LHCN-M2 (cell line): ENCODE measurements around the gene RNF138. TPM values are rescaled to one million over a fixed set of nuclear protein-coding genes. Genes with fewer than 3 reads are reported as not detected.
"Not testable (repeated sequence)": the region's sequence is repeated elsewhere in the genome, so short reads cannot be mapped to it uniquely, and the experiment has no call there.

Source experiments
- DNase-seq: peaks from one replicate; pipeline ENCODE4 v3.0.0-alpha.2; 2012; ENCODE audit warnings: low read depth
- total RNA-seq: library from RNA; depleted of rRNA; stranded (reverse); fragments of >200 nt; gene quantifications from 2 replicates; pipeline ENCODE4 v1.2.3, GENCODE V29; 2014

The RNF138 gene
- total RNA-seq, 1 experiment from 2014 or later = 26.2 TPM

DNA sequence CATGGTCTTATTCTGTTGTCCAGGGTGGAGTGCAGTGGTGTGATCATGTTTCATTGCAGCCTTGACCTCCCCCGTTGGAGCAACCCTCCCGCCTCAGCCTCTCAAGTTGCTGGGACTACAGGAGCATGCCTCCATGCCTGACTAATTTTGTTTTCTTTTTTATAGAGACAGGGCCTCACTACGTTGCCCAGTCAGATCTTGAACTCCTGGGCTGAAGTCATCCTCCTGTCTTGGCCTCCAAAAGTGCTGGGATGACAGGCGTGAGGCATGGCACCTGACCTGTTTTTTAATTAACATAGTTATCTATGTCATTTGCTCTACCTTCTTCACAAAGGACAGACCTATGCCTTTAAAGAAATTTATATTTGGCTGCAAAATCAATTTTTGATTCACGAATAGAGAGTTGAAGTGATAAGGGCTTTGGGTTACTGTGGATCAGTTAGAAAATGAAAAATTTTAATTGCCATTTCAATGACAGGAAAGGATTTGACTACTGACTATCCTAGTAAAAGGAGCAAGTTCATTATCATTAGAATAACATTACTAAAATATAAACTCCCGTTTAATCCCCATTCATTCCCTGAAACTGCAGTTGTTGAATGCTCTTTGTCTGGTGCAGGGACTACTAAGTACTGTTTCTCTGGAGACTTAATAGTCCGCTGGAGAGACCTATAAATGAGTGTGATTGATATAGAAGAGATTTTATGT lies 3.7 kb downstream of the RNF138 start:
- DNase-seq = no peak

DNA sequence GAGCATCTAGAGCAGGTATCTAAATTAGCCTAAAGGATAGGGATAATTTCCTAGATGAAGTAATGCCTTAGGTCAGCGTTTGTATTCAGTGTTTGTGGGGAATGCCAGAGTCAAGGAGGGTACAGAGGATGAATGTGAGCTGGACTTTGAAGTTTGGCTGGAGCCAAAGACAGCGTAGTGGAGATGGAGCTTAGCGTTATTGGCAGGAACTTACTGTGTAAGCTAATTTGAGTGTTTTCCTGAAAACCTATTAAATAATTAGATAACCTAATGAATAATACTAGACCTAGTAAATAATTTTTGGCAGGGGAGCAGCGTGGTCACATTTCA lies 4.2 kb downstream of the RNF138 start:
- no peak for DNase-seq

DNA sequence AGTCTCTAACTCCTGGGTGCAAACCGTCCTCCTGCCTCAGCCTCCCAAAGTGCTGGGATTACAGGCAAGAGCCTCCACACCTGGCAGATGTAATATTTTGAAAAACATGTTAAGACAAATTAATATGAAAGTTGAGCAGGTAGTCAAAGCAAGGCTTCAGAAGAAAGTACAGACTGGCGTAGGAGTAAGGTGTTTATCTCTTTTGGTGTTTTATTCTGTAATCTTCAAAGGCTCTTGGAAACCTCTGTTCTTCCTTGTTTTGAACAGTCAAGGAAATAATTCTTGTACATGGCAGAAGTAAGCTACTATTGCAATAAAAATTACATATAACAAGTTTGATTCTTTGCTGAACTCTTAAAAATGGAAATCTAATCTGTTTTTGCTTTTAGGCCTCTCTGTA lies 5.3 kb downstream of the RNF138 start:
- no peak for DNase-seq

DNA sequence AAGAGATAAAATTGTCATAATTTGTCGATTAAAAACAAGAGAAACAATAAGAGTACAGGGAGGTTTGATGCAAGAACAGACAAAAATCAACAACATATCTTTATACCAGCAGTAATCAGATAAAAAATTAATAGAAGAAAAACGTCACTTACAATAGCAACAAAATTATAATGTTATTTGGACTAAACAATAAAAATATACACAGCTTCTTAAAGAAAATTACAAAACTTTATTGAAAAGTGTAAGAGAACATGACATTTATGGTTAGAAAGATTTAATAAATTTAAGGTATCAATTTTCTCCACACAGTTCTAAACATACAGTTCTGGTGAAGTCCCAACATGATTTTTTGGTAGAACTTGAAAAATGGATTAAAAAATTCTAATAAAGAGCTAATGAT lies 12.8 kb downstream of the RNF138 start:
- no peak for DNase-seq

DNA sequence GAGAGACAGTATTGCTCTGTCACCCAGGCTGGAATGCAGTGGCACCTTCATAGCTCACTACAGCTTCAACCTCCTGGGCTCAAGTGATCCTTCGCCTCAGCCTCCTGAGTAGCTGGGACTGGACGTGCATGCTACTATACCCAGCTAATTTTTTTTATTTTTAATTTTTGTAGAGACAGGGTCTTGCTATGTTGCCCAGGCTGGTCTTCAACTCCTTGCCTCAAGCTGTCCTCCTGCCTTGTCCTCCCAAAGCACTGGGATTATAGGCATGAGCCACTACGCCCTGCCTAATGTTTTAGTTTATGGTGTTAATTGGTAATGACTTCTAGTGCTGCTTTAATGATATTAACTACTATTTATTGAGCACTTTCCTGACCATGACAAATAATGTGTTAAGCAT lies 18.3 kb downstream of the RNF138 start:
- no peak for DNase-seq

DNA sequence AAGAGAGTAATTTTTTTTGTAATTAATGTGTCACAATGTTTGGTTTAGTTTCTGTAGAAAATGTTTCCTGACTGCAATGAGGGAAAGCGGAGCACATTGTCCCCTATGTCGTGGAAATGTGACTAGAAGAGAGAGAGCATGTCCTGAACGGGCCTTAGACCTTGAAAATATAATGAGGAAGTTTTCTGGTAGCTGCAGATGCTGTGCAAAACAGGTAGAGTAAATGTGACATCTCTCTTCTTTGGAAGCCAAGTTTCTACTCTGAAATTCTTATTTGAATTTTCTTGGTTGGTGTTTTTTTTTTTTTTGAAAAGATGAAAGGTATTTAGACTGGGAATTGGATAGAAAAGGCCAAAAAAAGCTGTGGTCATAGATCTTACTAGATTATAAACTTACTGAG lies 20.0 kb downstream of the RNF138 start:
- no peak for DNase-seq

DNA sequence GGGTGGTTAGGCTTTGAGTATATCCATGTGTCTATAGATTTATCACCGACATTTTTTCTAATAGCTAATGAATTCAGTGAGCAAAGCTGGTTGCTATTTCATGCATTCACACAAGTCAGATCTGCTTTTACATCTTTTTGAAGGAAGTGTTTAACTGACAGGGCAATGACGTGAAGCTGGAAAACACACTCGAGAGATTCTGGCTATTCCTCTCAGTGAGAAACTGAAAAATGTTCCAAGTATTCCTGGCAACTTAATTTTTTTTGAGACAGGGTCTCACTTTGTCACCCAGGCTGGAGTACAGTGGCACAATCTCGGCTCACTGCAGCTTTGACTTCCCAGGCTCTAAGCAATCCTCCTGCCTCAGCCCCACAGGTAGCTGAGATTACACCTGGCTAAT lies 21.2 kb downstream of the RNF138 start:
- DNase-seq = no peak

DNA sequence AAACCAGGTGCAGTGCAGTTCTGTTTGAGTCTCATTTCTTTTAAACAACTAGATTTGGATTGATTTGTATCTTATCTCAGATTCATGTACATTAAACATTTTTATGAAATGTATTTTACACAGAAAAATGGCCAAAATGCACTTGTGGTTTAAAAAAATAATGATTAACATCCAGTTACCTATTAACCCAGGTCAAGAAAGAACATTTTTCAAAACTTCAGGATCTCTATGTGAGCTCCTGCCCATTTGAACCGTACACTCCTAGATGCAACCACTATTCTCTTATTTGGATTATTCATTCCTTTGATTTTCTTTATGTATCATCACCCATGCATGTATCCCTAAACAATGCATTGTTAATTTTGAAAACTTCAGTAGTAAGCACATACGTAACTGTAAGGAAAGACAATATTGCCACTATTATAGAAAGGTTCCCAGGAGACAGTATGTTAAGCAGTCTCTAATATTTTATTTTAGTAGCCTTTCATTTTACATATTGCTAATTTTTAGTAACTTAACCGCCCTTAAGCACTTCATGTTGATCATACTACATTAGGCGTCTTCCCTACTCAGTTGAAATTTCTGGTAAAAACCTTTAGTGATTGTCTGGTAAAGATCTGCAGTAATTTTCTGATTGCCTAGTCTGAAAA lies 22.7 kb downstream of the RNF138 start:
- DNase-seq = no peak

DNA sequence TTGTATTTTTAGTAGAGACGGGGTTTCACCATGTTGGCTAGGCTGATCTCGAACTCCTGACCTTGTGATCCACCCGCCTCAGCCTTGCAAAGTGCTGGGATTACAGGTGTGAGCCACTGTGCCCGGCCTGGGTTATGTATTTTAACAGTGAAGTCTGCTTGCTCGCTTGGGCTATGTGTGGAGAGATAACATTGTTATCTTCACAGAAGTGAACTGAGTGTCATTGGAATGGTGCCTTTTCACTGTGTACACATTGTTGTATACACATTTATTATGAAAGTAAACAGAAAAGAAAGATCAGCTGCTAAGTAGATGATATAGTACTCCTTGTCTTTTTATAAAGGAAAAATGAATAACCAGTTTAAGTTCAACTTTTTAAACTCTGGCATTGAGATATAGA lies 30.4 kb downstream of the RNF138 start:
- no peak for DNase-seq

DNA sequence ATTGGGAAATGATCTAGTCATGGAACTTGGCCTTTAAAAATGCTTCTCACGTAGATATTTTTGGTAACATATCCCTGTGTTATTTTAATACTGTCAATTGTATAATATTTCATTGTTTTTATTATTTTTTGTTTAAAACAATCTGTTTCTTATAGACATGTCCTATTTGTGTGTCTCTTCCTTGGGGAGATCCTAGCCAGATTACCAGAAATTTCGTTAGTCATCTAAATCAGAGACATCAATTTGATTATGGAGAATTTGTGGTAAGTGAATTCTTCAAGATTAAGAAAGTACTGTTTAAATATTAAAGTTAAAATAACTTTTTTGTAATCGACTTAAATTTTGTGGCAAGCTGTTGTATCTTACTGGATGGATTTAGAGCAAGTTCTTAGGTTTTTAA lies 34.9 kb downstream of the RNF138 start:
- DNase-seq = no peak

DNA sequence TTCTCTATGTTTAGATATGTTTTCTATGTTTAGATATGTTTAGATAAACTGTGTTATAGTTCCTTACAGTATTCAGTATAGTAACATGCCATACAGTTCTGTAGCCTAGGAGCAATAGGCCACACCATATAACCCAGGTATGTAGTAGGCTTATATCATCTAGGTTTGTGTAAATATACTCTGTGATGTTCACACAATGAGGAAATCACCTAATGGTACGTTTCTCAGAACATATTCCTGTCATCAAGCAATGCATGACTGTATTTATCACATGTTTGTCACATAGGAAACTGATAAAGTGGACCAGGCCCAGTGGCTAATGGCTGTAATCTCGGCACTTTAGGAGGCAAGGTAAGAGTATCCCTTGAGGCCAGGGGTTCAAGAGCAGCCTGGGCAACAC lies 44.0 kb downstream of the RNF138 start:
- DNase-seq = no peak

DNA sequence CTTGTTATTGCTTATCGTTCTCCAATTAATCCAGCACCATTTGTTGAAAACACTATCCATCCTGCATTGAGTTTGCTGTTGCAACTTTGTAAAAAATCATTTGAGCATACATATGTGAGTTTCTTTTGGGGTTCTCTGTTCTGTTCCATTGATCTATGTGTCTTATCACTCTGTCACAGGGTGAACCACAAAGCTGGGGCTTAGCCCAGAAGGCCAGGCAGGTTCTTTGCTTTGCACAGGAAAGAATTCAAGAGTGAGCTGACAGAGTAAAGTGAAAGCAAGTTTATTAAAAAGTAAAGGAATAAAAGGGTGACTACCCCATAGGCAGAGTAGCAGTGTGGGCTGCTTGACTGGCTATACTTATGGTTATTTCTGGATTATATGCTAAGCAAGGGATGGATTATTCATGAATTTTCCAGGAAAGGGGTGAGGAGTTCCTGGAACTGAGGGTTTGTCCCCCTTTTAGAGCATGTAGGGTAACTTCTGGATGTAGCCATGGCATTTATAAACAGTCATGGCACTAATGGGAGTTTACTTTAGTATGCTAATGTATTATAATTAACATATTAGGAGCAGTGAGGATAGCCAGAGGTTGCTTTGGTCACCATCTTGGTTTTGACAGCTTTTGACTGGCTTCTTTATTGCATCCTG lies 46.8 kb downstream of the RNF138 start:
- no peak for DNase-seq

DNA sequence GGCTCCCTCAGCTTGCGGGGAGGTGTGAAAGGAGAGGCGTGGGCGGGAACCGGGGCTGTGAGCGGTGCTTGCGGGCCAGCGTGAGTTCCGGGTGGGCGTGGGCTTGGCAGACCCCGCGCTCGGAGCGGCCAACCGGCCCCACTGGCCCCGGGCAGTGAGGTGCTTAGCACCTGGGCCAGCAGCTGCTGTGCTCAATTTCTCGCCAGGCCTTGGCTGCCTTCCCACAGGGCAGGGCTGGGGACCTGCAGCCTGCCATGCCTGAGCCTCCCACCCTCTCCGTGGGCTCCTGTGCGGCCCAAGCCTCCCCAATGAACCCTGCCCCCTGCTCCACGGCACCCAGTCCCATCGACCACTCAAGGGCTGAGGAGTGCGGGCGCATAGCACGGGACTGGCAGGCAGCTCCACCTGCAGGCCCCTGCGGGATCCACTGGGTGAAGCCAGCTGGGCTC lies 48.2 kb downstream of the RNF138 start:
- no peak for DNase-seq

DNA sequence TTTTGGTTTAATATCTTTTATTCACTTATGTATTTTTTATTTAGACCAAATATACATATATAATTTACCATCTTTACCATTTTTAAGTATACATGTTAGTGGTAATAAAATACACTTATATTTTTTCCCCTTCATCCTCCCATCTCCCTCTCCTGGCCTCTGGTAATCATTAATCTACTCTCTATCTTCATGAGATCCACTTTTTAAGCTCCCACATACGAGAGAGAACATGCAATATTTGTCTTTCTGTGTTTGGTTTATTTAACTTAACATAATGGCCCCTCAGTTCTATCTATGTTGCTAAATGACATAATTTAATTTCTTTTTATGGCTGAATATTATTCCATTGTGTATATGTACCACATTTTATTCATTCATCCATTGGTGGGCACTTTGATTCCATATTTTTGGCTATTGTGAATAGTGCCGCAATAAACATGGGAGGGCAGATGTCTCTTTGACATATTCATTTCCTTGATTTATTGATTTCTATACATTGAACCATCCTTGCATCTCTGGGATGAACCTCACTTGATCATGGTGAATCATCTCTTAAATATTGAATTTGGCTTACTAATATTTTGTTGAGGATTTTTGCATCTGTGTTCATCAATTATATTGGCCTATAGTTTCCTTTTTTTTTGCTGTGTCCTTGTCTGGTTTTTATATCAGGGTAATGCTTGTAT lies 56.7 kb downstream of the RNF138 start:
- DNase-seq = no peak

DNA sequence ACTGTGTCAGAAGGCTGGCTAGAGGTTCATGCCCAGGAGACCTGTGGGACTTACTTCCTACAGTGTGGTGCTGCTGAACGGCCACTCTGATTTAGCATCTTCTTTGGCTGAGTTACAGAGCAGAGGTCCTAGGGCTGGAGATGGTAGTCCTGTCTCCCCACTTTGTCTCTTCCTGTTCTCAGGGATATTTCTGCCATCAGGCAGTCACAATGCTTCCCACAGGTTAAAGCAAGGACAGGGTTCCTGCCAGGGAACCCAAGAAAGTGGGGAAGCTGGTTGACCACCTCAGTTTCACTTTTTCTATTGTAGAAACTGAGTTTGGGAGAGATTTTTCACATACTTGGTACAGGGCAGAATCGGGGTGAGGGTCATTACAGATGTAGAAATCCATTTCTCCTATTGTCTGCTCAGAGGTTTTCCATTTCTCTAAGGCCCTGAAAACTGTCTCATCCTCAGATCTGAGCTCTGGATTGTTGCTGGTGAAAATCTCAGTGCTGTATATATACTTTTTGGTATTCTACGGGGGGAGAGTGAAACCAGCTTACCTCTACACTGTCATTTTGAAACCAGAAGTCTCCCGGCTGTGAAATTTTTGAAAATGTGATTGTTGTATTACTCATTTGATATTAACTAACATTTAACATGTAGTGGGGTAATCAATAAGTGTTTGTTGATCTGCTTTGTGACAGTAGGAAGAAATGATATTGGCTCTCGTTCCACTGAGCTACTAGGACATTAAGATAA lies 61.2 kb downstream of the RNF138 start:
- no peak for DNase-seq

DNA sequence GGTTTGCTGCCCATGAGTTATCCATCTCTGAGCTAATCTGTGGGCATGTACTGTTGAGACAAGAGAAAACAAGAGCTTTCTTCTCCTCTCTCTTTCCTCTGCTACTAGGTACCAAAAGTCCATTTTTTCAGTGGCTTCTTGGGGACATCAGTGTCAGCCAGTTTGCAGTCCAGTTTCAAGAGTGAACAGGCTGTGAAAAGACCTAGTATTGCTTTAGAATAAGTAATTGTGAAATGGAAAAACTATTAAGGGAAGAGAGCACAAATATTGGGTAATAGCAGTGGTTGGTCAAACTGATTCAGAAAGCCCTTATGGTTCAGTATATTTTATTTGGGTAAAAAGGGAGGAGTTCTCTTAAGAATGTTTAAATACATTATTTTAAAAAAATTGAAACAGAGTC lies 65.2 kb downstream of the RNF138 start:
- DNase-seq = no peak

DNA sequence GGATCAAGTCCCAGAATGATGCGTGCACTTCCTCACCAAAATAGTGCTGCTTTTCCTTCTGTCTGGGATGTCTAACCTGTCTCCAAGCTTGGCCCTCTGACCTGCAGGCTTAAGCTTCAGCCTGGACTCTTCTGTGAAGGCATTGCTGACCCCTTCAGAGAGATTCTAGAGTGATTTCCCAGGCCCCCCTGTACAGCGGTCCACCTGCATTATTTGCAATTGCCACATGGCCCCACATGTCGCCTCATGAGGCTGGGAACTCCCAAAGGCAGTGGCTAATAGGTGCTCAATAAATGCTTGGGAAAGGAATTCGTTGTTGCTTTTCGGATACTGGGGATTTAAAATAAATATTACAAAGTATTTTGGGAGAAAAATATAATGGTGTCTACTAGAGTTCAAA lies 65.9 kb downstream of the RNF138 start:
- no peak for DNase-seq

DNA sequence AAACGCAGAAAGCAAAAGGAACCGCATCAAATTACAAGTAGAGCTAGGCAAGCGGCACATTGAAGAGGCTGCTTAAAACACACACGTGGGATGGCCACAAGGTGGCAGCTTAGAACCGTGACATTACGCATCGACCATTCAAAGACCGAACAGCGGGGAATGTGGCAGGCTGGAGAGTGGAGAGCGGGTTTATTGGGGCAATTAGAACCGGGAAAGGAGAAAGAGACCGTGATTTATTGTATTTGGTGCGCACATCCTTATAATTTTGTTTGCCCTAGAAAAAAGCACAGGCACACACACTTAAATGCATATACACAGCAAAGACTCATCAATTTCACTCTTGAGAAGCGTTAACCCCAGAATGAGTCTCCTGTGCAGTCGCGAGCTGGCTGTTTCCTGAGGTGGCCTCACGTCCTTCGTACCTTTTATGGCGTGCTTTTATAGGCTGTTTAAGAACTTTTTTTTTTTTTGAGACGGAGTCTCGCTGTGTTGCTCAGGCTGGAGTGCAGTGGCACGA lies 66.5 kb downstream of the RNF138 start:
- peak; percentile 84 for DNase-seq

DNA sequence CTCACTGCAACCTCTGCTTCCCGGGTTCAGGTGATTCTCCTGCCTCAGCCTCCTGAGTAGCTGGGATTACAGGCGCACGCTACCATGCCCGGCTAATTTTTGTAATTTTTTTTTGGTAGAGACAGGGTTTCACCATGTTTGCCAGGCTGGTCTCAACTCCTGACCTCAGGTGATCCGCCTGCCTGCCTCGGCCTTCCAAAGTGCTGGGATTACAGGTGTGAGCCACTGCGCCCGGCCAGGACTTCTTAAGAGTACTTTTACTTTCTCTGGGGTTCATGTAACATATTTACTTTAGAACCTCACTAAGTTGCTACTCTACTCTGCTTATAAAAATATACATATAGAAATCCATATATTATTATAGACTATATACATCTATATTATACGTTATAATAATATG lies 67.0 kb downstream of the RNF138 start:
- DNase-seq = not testable (repeated sequence)

DNA sequence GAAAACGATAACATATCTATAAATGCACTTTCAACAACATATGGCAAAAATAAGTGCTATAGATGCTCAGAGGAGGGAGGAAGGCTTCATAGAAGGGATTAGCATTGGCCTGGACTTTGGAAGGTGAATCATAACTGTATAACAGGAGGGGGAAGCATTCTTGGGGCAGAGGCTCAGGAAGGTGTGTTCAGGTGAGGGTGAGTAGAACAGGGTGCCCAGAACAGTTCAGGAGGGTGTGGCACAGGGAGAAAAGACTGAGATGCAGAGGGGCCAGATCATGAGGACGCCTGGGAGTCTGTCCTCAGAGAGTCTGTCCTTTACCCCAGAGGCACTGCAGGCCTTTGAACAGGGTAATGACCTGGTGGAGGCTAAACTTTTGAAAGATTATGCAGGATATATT lies 68.9 kb downstream of the RNF138 start:
- DNase-seq = no peak

DNA sequence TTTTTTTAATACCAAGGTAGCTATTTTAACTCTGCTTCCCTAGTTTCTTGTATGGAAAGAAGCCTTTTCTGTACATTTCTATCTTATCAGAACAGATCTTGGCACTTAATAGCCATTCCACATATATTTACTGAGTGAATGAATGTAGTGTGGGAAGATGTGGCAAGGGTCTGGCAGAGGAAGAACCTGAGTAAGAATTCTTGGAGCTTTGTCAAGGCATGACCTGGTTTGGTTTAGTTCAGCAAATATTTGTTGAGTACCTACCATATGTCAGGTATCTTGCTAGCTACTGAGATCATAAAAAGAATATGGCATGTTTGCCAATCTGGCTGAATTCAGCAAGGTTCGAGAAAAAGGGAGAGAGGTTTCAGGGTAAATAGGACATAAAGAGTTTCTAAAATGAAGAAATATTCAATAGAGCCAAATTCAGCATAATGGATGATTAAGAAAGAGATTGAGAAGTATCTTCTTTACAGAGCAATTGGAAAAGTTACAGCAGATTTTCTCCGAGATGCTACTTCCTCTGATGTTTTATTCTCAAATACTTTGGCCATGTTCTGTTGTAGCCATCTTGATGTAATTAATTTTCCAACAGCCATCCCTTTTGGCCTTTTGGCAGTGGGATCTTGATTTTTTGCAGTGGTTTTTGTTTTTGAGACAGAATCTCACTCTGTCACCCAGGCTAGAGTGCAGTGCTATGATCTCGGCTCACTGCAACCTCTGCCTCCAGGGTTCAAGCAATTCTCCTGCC lies 76.5 kb downstream of the RNF138 start:
- no peak for DNase-seq
